Cardiac fibroblast (primary cell): ENCODE measurements around the gene CDC42EP3.

Experiments
- DNase-seq, 2 donors: peaks; one replicate each; pipeline versions ENCODE4 v3.0.0 to v3.0.0-alpha.2; 2010; ENCODE audit warnings: low read depth in 2 of 2
- H3K4me3 ChIP-seq, 2 donors: replicated peaks in 1 of 2; 1 replicate in 1 of 2; 2 replicates in 1 of 2; pipeline ENCODE4 v1.5.1; 2011; ENCODE audit warnings: low read depth in 2 of 2, low read length in 2 of 2, mild to moderate bottlenecking in 2 of 2, moderate library complexity in 1 of 2
- TF ChIP-seq, protein P1 (sequence below): IDR thresholded peaks from one replicate; pipeline ENCODE4 v1.5.1; 2011; ENCODE audit warnings: low read depth, mild to moderate bottlenecking, low read length, inconsistent platforms

CDC42EP3 gene

DNA sequence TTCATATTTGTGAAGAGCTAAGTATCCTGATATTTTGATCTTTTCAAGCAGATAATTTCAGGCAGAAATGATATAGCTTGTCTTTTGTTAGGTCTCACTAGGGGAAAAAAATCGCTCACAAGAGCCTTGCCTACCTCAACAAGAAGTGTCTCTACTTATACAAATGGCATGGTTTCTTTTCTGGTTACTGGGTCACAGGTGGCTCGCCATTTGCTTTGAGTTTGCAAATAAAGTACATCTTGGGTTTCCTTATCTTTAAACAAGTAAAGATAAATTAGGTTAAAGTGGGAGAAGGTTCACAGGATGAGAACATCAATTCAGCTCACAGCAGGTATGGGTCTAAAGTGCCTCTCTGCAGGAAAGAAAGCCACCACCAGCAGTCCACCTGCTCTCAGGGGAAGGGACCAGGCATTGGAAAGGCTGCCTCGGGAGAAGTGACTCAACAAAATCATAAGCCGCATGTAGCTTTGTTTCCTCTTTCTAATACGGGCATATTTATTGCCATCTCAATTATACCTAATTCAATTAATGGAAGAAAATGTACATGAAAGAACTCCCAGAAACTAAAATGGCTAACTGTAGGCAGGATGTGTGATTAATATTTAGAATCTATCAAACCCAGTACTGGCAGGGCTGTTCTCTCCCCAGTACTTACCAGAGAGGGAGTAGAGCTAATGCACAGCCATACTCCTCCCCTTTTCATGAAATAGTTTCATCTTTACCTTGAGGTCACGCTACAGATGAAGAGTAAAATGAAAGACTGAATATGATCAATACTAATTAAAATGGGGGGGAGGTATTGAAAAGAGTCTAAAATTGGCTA is 28.3 kb downstream of the CDC42EP3 start:
- TF ChIP-seq, protein P1, sequence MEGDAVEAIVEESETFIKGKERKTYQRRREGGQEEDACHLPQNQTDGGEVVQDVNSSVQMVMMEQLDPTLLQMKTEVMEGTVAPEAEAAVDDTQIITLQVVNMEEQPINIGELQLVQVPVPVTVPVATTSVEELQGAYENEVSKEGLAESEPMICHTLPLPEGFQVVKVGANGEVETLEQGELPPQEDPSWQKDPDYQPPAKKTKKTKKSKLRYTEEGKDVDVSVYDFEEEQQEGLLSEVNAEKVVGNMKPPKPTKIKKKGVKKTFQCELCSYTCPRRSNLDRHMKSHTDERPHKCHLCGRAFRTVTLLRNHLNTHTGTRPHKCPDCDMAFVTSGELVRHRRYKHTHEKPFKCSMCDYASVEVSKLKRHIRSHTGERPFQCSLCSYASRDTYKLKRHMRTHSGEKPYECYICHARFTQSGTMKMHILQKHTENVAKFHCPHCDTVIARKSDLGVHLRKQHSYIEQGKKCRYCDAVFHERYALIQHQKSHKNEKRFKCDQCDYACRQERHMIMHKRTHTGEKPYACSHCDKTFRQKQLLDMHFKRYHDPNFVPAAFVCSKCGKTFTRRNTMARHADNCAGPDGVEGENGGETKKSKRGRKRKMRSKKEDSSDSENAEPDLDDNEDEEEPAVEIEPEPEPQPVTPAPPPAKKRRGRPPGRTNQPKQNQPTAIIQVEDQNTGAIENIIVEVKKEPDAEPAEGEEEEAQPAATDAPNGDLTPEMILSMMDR: no peak
- H3K4me3 ChIP-seq: no peak overlapping the region
- no peak for DNase-seq

DNA sequence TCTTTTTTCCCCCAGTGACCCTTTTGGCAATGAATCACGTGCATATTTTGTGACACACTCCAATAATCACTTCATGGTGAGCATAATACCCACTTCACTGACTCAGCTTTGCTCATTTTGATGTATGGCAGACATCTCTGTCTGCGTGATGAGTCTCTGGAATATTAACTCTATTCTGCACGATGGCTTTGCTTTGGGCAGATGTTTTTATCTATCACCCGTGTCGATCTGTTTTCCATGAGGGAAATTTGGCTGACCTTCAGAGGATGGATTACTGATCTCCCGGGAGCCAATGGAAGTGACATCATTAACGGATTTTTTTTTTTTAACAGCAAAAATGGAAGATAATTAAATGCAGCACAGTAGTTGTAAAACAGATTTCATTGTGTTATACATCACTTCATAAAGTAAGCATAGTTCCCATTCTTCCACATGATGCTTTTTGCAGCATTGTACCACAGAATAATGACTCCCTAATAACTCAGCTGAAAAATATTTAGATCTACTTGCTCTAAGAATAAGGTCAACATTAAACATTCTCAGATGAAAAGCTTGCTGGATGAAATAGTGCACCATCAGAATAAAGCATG is 29.8 kb downstream of the CDC42EP3 start:
- no peak overlapping the region for H3K4me3 ChIP-seq
- TF ChIP-seq, protein P1: no peak
- peak in 1 of 2 donors; percentile 68 for DNase-seq

DNA sequence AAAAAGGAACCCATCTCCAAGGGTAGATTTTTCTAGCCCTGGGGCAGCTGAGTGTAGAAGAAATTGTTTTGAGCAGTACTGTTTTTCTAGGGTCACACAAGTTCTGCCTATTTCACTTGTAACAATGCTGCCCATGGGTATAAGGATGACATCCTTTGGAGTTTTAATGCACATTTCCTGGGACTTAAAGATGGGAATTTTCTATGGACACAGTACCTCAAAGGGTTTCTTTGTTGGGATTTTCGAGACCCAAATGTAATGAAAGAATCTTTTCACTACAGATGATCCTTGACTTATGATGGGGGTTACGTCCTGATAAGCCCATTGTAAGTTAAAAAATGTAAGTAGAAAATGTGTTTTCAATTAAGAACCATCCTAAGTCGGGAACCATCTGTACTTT is 31.8 kb downstream of the CDC42EP3 start:
- DNase-seq: no peak
- H3K4me3 ChIP-seq: no peak overlapping the region
- TF ChIP-seq, protein P1: no peak

DNA sequence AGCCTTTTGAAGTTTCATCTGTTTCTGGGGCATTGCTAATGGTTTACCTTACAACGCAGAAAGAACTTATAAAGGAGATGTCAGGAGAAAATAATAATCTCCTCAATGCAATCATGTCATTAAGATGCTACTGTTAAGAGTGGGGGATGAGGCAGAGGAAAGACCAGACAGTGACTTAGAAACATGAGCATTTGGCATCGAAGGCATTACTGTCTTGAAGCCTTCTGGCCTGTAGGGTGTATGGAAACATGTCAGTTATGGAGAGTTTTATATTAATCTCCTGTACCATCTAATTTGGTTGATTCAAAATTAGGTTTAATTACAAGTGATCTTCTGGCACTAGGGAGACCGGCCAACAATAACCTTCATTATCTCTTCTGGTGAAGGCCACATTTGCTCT is 32.5 kb downstream of the CDC42EP3 start:
- TF ChIP-seq, protein P1: no peak

DNA sequence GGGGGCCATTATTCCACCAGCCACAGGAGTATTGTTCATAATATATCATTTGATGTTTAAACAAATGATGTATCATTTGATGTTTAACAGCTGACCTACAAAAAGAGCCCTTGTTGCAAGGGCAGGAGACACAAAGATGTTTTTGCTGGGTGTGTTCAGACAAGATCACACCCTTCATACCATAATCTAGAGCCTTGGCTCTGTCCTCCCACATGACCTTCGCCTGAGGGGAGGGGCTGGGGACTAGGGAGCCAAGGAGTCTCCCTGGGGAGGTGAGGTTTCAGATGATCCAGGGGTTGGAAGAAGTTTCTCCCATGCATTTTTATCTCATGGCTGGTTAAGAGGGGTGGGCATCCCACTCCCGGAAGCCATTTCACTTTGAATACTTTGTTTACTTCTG is 33.5 kb downstream of the CDC42EP3 start:
- no peak overlapping the region for H3K4me3 ChIP-seq
- DNase-seq: peak in 1 of 2 donors; percentile 46
- TF ChIP-seq, protein P1: no peak

More for the DNA sequence above, 32.5 kb downstream of the CDC42EP3 start:
- no peak for DNase-seq
- no peak overlapping the region for H3K4me3 ChIP-seq

DNA sequence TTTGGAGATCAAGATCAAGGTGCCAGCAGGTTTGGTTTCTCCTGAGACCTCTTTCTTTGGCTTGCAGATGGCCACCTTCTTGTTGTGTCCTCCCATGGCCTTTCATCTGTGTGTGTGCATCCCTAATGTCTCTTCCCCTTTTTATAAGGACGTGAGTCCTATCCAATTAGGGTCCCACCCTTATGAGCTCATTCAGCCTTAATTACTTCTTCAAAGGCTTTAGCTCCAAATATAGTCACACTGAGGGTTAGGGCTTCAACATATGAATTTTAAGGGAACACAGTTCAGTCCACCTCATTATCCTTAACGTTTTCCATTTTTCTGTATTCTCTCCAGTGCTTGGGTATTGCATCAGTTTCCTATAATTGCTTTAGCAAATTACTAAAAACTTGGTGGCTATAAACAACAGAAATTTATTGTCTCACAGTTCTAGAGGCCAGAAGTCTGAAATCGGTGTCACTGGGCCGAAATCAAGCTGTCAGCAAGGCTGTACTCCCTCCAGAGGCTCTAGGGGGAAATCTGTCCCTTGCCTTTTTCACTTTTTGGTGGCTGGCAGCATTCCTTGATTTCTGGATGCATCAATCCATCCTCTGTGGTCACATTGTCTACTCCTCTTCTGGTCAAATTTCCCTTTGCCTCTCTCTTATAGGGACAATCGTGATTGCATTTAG is 34.1 kb downstream of the CDC42EP3 start:
- no peak overlapping the region for H3K4me3 ChIP-seq
- DNase-seq: no peak
- TF ChIP-seq, protein P1: no peak
